ENCODE results near the gene MECR. TPM values are rescaled to one million over a fixed set of nuclear protein-coding genes. Genes with fewer than 3 reads are reported as not detected.

MECR gene
- total RNA-seq: 13.7 TPM

DNA sequence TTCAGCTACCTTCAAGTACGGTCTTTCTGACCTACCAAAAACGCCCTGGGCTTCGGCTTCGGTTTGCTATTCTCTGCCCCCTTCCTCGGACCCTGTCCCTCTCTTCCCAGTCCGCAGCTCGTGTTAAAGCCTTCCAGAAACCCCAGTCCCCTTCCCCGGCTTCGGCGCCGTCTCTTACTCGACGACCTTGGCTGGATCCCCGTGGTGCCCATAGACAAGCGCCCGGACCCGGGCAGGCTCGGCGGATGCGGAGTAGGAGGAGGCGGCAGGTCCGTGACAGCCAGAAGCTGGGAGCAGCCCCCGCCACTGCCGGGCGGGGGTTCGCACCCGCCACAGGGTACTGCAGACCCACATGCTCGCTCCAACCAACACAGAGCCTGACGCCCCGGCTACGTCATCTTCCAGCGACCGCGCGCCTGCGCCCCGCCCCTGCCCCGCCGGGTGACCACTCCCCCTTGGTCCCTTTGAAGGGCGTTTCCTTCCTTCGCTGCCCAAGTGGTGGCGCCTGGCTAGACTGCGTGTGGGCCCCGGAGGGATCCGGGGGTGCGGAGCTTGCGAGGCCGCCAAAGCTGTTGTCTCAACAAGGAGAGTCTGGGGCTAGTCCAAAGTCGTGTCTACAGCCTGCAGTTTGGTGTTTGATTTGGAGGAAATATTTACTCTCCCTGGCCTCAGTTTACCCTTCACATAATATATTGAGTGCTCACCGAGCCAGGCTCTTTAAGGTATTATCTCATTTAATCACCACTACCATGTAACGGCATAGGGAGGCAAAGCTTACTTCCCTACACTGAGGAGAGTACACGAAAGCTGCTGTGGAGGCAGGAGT is at the start of gene MECR:
Gene MECR, minus strand, starts transcription at position 382 of the 826 bp plus-strand sequence. Its CDS starts 28 bp downstream, at position 354.
- peak; percentile 98 for ATAC-seq
- DNase-seq (ENCODE audit: low spot score): peak; percentile 94

DNA sequence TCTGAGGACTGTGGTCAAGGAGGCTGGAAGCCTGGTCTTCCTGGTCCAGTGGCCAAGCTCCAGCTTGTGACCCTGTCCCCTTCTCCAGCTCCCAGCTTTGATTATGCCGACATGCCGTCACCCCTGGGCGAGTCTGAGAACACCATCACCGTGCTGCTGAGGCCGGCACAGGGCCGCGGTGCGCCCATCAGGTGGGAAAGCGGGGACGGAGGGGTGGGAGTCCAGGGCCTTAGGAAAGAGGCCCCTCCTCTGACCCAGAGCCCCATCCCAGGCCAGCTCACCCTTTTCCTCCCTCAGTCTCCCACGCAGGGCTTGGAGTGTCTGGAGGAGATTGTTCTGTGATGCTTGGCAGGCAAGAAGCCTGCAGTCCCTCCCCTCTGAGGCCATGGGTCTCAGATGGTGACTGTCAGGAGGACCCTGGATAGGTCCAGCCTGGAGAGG is 49.2 kb upstream of the MECR start:
- DNase-seq (ENCODE audit: low spot score): no peak
- no peak for ATAC-seq

DNA sequence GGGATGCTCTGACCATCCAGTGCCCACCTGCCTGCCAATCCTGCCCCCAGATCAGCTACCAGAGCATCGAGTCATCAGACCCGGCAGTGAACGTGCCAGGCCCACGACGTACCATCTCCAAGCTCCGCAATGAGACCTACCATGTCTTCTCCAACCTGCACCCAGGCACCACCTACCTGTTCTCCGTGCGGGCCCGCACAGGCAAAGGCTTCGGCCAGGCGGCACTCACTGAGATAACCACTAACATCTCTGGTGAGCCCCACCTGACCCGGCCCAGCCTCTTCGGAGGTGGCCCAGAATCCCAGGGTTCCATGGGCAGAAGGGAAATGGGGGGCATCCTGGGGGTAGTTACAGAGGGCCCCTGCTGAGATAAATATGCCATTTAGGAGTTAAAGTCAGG is 48.7 kb upstream of the MECR start:
- ATAC-seq: no peak
- no peak for DNase-seq (ENCODE audit: low spot score)

DNA sequence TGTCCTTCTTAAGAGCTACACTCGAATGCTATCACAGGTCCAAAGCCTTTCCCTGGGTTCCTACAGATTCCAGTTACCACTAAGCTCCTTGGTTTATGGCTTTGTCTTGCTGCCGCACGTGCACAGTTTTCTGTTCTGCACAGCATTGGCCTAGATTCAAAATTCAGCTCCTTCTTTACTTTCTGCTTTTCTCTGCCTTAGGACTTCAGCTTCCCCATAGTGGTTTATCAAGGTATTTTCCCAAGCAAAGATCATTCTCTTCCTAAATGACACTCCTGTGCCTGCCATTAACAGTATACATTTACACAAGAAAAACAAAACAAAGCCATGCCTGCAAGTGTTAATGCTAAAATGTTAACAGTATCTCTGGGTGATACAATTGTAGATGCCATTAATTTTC is 47.4 kb upstream of the MECR start:
- DNase-seq (ENCODE audit: low spot score): no peak
- ATAC-seq: no peak

GRCh38 chr1:29275435-29275834 is 44.7 kb upstream of the MECR start:
- ATAC-seq (no peak), DNase-seq (ENCODE audit: low spot score) (no peak)

DNA sequence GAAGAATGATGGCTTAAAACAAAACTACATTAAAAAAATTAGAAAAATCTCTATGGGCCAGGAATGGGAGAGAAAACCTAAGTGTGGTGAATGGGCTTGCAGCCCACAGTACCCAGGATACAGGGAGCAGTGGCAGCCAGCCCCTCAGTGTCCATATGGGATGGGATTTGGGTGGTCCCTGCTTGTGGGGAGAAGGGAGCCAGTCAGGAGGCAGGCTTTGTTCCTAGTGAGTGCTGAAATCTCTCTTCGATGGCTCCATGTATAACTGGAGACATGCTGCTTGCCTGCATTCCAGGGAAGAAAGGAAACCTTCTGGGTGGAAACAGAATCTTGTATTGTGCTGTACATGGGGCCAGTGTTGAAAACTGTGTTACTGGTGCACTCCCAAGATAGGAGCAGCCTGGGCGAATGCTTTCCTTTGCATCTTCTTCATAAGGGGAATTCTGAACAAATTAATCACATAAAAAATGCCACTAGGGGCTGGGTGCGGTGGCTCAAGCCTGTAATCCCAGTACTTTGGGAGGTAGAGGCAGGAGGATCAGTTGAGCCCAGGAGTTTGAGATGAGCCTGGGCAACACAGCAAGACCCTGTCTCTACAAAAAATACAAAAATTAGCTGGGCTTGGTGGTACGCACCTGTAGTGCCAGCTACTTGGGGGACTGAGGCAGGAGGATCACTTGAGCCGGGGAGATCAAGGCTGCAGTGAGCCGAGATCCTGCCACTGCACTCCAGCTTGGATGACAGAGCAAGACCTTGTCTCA is 41.6 kb upstream of the MECR start:
- no peak for DNase-seq (ENCODE audit: low spot score)
- no peak for ATAC-seq

GRCh38 chr1:29271724-29272123 is 41.0 kb upstream of the MECR start:
- DNase-seq (ENCODE audit: low spot score): peak; percentile 65
- ATAC-seq: peak; percentile 93

DNA sequence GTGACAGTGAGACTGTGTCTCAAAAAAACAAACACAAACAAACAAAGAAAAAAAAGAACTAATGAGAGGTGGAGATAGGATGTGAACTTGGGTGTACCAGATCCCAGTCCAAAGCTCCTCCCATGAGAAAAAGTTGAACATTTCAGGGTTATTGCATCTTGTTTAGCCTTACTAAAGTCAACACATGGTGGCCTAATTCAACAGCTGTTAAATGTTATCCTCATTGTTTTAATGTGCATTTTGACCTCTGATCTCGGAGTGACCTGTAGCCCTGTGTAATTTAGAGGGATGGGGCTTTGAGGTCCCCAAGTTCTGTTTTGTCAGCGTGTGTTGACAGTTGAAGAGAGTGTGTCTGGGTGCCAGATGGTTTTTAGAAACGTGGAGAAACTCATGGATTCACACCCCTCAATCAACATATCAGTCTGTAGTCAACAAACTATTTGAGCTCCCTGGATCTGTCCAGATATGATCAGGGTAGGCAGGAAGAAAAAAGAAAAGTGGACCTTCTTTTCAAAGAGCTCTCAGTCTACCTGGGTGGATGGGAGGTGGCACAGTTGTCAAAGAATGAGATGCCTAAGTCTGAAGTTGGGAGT is 40.3 kb upstream of the MECR start:
- ATAC-seq: no peak

DNA sequence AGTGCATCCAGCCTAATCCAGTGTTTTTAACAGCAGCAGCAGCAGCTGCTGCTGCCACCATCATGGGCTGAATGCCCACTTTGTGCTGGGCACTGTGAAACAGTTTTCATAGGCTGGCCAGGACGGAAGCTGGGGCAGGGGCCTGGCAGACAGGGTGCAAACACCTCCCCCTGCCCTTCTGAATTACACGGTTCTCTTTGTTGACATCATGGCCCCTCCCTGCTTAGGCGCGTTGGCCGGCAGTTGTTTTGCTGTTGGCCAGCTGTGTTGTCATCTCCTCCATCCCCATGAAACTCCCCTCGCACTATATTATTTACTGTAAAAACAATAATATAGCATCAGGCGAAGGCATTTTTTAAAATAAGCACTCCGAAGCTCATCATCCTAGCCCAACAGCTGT is 38.6 kb upstream of the MECR start:
- no peak for DNase-seq (ENCODE audit: low spot score)
- ATAC-seq: no peak

More for the DNA sequence above, 40.3 kb upstream of the MECR start:
- DNase-seq (ENCODE audit: low spot score): no peak

- ATAC-seq (no peak), DNase-seq (ENCODE audit: low spot score) (no peak)
These were observed 36.8 kb upstream of the MECR start for GRCh38 chr1:29267321-29268070.

- ATAC-seq: no peak
- no peak for DNase-seq (ENCODE audit: low spot score)
These were observed 36.2 kb upstream of the MECR start for GRCh38 chr1:29266912-29267311.

GRCh38 chr1:29264773-29265389 is 34.1 kb upstream of the MECR start:
- ATAC-seq (no peak), DNase-seq (ENCODE audit: low spot score) (no peak)

DNA sequence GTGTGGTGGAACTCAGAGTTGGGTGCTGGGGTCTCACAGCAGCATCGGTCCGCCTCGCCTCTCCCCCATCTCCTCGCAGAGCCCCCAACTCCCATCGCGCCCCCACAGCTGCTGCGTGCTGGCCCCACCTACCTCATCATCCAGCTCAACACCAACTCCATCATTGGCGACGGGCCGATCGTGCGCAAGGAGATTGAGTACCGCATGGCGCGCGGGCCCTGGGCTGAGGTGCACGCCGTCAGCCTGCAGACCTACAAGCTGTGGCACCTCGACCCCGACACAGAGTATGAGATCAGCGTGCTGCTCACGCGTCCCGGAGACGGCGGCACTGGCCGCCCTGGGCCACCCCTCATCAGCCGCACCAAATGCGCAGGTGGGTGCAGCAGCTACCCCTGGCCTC is 29.8 kb upstream of the MECR start:
- DNase-seq (ENCODE audit: low spot score): no peak
- ATAC-seq: no peak

GRCh38 chr1:29259802-29260441 is 29.2 kb upstream of the MECR start:
- DNase-seq (ENCODE audit: low spot score): peak; percentile 75
- peak; percentile 76 for ATAC-seq

- ATAC-seq (peak; percentile 69), DNase-seq (ENCODE audit: low spot score) (peak; percentile 62)
These were observed 28.5 kb upstream of the MECR start for GRCh38 chr1:29258976-29259801.

DNA sequence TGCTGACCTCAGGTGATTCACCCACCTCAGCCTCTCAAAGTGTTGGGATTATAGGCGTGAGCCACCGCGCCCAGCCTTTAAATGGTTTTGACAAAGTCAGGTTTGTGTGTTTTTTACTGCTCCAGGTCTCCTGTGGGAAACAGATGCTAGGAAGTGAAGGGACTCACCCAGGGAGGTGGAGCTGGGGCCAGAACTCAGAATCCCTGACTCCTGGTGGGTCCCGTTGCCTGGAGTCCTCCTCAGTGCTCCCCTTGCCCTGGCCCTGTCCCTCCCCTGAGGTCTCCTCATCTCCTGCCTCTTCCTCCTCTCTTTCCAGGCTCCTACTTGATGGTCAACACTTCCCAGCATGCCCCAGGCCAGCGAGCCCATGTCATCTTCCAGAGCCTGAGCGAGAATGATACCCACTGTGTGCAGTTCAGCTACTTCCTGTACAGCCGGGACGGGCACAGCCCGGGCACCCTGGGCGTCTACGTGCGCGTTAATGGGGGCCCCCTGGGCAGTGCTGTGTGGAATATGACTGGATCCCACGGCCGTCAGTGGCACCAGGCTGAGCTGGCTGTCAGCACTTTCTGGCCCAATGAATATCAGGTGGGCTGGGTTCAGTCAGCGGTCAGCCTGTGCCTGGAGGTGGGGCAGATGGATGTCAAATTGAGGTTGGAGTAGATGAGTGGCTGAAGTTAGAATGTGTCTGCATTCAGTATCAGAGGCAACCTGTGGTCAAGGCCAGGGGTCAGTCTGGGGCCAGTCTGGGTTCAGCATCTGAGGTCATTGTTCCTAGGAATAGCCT is 27.6 kb upstream of the MECR start:
- DNase-seq (ENCODE audit: low spot score) (peak; percentile 91), ATAC-seq (peak; percentile 88)

GRCh38 chr1:29256979-29257804 is 26.5 kb upstream of the MECR start:
- no peak for DNase-seq (ENCODE audit: low spot score)
- ATAC-seq: no peak
